ENCODE measurements around the gene ASNSD1. TPM values are rescaled to one million over a fixed set of nuclear protein-coding genes. Genes with fewer than 3 reads are reported as not detected.

Gene ASNSD1
- total RNA-seq (ENCODE audit: insufficient read depth, low replicate concordance), result 81.4 TPM

DNA sequence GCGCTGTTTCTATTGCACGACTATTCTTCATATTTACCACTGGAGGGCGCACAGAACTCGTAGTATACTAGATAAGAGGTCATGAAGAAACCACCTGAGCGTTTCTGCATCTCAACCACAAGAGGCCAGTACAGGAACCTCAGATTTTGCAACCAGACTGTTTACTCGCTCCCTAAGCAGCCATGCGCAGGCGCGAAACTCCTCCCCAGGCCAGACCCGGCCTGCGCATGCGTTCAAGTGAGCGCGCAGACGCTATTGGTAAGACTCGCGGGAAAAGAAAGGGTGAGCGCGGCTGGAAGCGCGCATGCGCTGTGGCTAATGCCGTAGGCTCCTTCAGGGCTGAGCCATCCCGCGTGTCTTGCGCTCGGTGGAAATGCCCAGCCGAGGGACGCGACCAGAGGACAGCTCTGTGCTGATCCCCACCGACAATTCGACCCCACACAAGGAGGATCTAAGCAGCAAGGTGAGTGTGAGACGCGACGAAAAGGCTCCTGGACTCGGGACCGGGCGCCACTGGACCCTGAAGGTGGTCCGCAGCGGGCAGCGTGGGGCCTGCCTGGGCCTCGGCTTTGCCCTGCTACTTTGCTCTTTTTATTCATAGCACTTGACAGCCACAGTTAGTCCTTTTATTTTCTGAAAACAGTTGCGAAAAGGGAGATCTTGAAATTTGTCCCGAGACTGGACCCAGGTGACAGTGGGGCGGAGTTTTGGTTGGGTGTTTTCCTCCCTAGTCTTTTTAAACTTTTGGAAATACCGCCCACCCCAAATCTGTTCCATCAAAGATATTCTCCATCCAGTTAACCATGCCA, at the start of gene ASNSD1:
ASNSD1 (plus strand) TSS at position 312 of the 809 bp plus-strand sequence. CDS start 4,674 bp downstream, outside the sequence.
- DNase-seq (ENCODE audit: low spot score), result peak; percentile 100

GRCh38 chr2:189613077-189613636, 48.1 kb upstream of the ASNSD1 start:
- DNase-seq (ENCODE audit: low spot score), result peak; percentile 96

GRCh38 chr2:189613650-189614420, 47.4 kb upstream of the ASNSD1 start:
- peak; percentile 93 for DNase-seq (ENCODE audit: low spot score)

DNA sequence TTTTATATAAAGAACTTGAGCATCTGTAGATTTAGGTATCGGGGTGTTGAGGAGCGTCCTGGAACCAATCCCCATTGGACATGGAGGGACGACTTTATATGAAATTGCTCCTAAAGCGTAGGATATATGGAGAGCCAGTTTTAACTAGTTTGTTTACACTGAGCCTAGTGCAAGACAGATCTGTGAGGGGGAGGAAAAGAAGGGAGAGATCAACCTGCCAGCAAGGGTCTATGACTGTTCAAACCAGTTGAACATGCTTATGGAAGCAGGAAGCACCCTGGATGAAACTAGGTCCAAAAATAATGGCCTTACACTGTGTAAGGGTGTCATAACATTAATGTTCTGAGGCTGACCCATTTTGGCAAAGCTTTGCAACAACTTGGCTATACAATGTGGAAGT, 46.7 kb upstream of the ASNSD1 start:
- no peak for DNase-seq (ENCODE audit: low spot score)

- DNase-seq (ENCODE audit: low spot score), result no peak
Observed at GRCh38 chr2:189618197-189618596, 43.1 kb upstream of the ASNSD1 start.

DNA sequence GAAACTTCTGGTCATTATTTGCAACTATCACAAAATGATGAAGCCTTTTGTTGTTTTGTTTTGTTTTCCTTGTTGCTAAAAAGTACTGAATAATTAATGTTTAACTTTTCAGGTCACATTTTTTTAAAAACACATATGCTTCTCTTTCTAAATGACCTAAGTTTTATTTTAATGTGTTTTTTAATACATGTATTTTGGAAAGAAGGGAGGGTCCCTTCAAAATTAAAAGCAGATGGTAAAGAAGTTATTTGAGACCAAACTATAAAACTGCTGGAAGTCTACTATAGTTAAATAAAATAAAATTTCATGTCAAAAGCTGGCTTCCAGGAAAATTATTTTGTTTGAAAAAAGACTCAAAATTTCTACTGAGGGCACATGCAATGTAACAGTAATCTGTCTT, 39.5 kb upstream of the ASNSD1 start:
- no peak for DNase-seq (ENCODE audit: low spot score)

DNA sequence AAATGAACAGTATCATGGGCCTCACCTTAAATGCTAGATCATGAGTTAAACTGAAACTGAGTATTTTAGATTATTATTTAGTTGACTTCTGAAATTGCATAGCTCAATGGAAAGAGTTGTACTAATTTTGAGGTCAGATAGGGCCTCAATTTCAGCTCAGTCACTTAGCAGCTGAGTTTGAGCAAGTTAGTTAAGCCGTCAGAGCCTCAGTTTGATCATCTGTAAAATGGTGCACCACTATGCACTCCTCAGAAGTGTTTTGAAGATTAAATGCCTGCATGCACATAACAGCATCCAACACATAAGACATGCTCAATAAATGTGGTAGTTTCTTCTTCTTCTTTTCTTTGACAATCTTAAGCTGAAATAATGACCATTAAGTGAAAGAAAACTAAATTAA, 38.2 kb upstream of the ASNSD1 start:
- DNase-seq (ENCODE audit: low spot score), result no peak

- no peak for DNase-seq (ENCODE audit: low spot score)
Observed at GRCh38 chr2:189624648-189625355, 36.5 kb upstream of the ASNSD1 start.

- no peak for DNase-seq (ENCODE audit: low spot score)
Observed at GRCh38 chr2:189625636-189626035, 35.6 kb upstream of the ASNSD1 start.

DNA sequence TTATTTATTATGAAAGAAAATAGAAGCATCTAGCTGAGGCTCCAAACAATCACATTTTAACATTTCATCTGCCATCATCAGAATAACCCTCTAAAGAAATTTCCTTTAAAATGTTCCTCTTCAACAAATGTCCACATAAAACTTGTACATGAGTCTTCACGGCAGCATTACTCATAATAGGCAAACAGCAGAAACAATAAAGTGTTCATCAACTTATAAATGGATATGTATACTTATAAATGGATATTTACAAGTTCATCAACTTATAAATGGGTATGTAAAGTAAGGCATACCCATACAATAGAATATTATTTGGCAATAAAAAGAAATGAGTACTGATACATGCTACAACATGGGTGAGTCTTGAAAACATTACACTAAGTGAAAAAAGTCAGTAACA, 33.5 kb upstream of the ASNSD1 start:
- no peak for DNase-seq (ENCODE audit: low spot score)

- DNase-seq (ENCODE audit: low spot score), result peak; percentile 62
Observed at GRCh38 chr2:189628817-189629530, 32.3 kb upstream of the ASNSD1 start.

DNA sequence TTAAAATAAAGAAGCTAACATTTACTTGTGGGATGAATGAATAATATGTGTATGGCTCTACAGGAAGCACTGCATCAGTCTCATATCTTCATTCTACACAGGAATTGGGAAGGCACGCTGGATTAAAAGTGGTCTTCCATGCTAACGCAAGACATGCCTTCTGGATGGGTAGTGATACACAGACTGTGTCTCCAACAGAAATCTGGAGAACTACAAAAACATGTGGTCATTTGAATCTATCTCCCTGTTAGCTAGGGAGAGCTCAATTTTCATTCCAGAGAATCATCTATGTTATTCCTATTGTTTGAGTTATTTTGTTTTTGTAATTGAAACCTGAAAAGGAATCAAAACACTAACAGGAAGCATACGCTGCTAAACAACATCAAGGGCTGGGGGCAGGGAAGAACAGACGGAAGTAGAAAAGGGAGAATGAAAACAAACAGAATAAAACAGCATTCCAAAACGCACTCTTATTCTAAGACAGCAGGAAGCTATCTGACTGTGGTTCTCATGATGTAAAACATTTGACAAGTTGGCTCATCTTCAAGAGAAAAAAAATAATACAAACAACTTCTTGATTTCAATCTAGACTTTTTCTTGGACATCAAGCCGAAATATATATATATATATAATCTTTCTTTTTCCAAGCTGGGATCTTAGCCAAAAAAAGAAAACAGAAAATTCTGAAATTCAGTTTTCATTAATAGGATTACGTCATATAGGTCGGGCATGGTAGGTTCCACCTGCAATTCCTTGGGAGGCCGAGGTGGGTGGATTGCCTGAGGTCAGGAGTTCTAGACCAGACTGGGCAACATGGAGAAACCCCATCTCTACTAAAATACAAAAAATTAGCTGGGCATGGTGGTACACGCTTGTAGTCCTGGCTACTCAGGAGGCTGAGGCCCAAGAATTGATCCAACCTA, 31.5 kb upstream of the ASNSD1 start:
- DNase-seq (ENCODE audit: low spot score), result peak; percentile 46

- peak; percentile 76 for DNase-seq (ENCODE audit: low spot score)
Observed at GRCh38 chr2:189631849-189632248, 29.4 kb upstream of the ASNSD1 start.

DNA sequence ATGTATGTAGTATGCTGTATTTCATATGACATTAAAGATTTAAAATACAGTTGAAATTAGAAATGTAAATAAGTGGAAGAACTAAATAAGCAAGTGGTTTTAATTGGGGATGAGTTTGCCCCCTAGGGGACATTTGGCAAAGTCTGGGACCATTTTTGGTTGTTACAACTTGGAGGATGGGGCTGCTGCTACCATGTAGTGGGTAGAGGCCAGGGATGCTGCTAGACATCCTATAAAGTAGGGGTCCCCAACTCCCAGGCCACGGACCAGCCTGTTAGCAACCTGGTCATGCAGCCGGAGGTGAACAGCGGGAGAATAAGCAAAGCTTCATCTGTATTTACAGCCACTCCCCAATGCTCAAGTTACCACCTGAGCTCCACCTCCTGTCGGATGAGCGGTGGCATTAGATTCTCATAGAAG, 27.9 kb upstream of the ASNSD1 start:
- no peak for DNase-seq (ENCODE audit: low spot score)

- peak; percentile 68 for DNase-seq (ENCODE audit: low spot score)
Observed at GRCh38 chr2:189635353-189635752, 25.9 kb upstream of the ASNSD1 start.

GRCh38 chr2:189638301-189639006, 22.8 kb upstream of the ASNSD1 start:
- no peak for DNase-seq (ENCODE audit: low spot score)

GRCh38 chr2:189639007-189639609, 22.2 kb upstream of the ASNSD1 start:
- DNase-seq (ENCODE audit: low spot score), result peak; percentile 53

DNA sequence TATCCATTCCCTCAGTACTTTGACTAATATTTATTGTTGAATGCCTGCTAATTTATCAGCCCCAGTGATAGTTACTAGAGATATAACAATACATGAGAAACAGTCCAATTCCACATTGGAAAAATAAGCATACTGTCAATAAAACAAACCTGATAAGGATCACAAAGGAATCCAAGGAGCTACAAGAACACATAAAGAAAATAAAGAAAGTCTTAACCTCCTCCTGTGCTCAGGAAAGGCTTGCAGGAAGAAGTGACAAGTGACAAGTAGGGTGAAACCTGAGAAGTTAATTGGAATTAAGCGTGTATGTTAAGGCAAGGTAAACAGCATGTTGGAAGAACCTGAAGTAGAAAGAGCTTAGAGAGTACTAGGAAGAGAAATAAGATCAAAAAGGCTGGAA, 20.3 kb upstream of the ASNSD1 start:
- DNase-seq (ENCODE audit: low spot score), result no peak

DNA sequence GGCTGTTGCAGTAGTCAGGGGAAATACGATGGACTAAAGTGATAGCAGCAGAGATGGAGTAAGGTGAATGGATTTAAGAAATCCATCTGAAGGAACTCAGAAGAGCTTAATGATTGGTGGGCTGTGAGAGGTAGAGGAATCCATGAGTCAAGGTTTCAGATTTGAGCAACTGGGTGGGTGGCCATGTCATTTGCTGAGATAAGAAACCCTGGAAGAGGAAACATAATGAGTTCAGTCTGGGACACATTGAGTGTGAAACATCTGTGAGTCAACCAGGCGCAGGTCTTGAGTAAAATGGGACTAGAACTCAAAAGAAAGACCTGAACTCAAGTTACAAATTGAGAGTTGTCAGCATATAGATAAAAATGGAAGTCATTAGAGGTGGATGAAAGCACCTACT, 19.7 kb upstream of the ASNSD1 start:
- DNase-seq (ENCODE audit: low spot score), result no peak
